PC-3 (cell line): ENCODE results near the gene NBEAL1.

Experiments
- EZH2 ChIP-seq: fragments of 300-600 bp; sonication (generic); IDR thresholded peaks from one replicate; pipeline ENCODE4 v1.6.1; 2017; ENCODE audit warnings: antibody characterized with exemption, mild to moderate bottlenecking, low read length; ENCODE audit not compliant: unreplicated experiment
- TF ChIP-seq, protein P1 (sequence below): fragments of 300-600 bp; sonication (generic); conservative IDR thresholded peaks from 2 replicates; pipeline ENCODE4 v1.5.1; 2017; ENCODE audit warnings: antibody characterized with exemption, low read depth, mild to moderate bottlenecking, low read length

- TF ChIP-seq, protein P1, sequence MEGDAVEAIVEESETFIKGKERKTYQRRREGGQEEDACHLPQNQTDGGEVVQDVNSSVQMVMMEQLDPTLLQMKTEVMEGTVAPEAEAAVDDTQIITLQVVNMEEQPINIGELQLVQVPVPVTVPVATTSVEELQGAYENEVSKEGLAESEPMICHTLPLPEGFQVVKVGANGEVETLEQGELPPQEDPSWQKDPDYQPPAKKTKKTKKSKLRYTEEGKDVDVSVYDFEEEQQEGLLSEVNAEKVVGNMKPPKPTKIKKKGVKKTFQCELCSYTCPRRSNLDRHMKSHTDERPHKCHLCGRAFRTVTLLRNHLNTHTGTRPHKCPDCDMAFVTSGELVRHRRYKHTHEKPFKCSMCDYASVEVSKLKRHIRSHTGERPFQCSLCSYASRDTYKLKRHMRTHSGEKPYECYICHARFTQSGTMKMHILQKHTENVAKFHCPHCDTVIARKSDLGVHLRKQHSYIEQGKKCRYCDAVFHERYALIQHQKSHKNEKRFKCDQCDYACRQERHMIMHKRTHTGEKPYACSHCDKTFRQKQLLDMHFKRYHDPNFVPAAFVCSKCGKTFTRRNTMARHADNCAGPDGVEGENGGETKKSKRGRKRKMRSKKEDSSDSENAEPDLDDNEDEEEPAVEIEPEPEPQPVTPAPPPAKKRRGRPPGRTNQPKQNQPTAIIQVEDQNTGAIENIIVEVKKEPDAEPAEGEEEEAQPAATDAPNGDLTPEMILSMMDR = no peak
- TF ChIP-seq EZH2 = no peak
Measured at GRCh38 chr2:203209538-203209937, 194.9 kb downstream of the NBEAL1 start.
